HepG2 (cell line): ENCODE data around the gene MT1A. TPM values are rescaled to one million over a fixed set of nuclear protein-coding genes. Genes with fewer than 3 reads are reported as not detected.

Experiments used
- CBX5 ChIP-seq: sonication (generic); formaldehyde crosslinking; IDR thresholded peaks from 2 replicates; pipeline ENCODE4 v1.4.0; 2020; ENCODE audit warnings: missing genetic modification reagents, borderline replicate concordance
- HOXA9 ChIP-seq: sonication (generic); formaldehyde crosslinking; IDR thresholded peaks from 2 replicates; pipeline ENCODE4 v1.8.1; 2022; ENCODE audit warnings: missing genetic modification reagents, mild to moderate bottlenecking, moderate library complexity, borderline replicate concordance
- IKZF4 ChIP-seq: sonication (generic); formaldehyde crosslinking; IDR thresholded peaks from 2 replicates; pipeline ENCODE4 v1.5.1; 2020; ENCODE audit warnings: borderline replicate concordance, mild to moderate bottlenecking, low read depth, missing genetic modification reagents; ENCODE audit errors: not compliant biosample characterization
- KDM2A ChIP-seq: sonication (generic); formaldehyde crosslinking; IDR thresholded peaks from 2 replicates; pipeline ENCODE4 v1.4.0; 2020; ENCODE audit warnings: low read depth, missing genetic modification reagents, borderline replicate concordance
- MAF1 ChIP-seq: sonication (generic); formaldehyde crosslinking; IDR thresholded peaks from 2 replicates; pipeline ENCODE4 v1.5.0; 2020; ENCODE audit warnings: missing genetic modification reagents, borderline replicate concordance
- MAFG ChIP-seq: sonication (generic); formaldehyde crosslinking; IDR thresholded peaks from 2 replicates; pipeline ENCODE4 v1.5.1; 2020; ENCODE audit warnings: mild to moderate bottlenecking, missing genetic modification reagents
- PHF20 ChIP-seq: sonication (generic); formaldehyde crosslinking; IDR thresholded peaks from 2 replicates; pipeline ENCODE4 v1.5.0; 2020; ENCODE audit warnings: mild to moderate bottlenecking, missing genetic modification reagents
- SMARCE1 ChIP-seq: fragments of 450-650 bp; IDR thresholded peaks from 2 replicates; pipeline ENCODE4 v1.6.1; 2017; ENCODE audit warnings: borderline replicate concordance
- UBTF ChIP-seq: sonication (generic); formaldehyde crosslinking; IDR thresholded peaks from 2 replicates; pipeline ENCODE4 v1.4.0; 2020; ENCODE audit warnings: mild to moderate bottlenecking, missing genetic modification reagents
- ZBED4 ChIP-seq: sonication (generic); formaldehyde crosslinking; IDR thresholded peaks from 2 replicates; pipeline ENCODE4 v1.4.0; 2020; ENCODE audit warnings: missing genetic modification reagents, borderline replicate concordance
- ZFP36L2 ChIP-seq: sonication (generic); formaldehyde crosslinking; IDR thresholded peaks from 2 replicates; pipeline ENCODE4 v1.4.0; 2020; ENCODE audit warnings: missing genetic modification reagents
- ZNF556 ChIP-seq: sonication (generic); formaldehyde crosslinking; IDR thresholded peaks from 2 replicates; pipeline ENCODE4 v1.4.0; 2020; ENCODE audit warnings: mild to moderate bottlenecking, missing genetic modification reagents, borderline replicate concordance
- ZNF691 ChIP-seq: sonication (generic); formaldehyde crosslinking; IDR thresholded peaks from 2 replicates; pipeline ENCODE4 v1.4.0; 2020; ENCODE audit warnings: missing genetic modification reagents, low read depth, mild to moderate bottlenecking, borderline replicate concordance
- ZSCAN31 ChIP-seq: sonication (generic); formaldehyde crosslinking; IDR thresholded peaks from 2 replicates; pipeline ENCODE4 v1.5.0; 2020; ENCODE audit warnings: low read depth, mild to moderate bottlenecking, missing genetic modification reagents
- polyA plus RNA-seq, 8 experiments: library from polyadenylated mRNA; depleted of rRNA in 3 of 8; stranded (reverse) in 7 of 8; unstranded in 1 of 8; fragments of >200 nt; fragmentation: Illumina TruSeq in 4 of 8; extraction: Trizol in 4 of 8; gene quantifications; 2 replicates each; pipeline versions ENCODE4 v1.2.1 to v1.2.3, GENCODE V29; 2011 to 2016; ENCODE audit warnings: low read depth in 4 of 8, missing spikeins in 1 of 8, mixed read lengths in 1 of 8; ENCODE audit not compliant: insufficient read depth in 1 of 8
- total RNA-seq, 5 experiments: library from RNA; depleted of rRNA; stranded (reverse); fragments of >200 nt; fragmentation: Illumina TruSeq; extraction: Trizol; gene quantifications; 2 replicates each; pipeline ENCODE4 v1.2.3, GENCODE V29; 2016; ENCODE audit warnings: low read depth in 1 of 5
- TF ChIP-seq, protein P1 (sequence below): sonication (generic); formaldehyde crosslinking; IDR thresholded peaks from 2 replicates; pipeline ENCODE4 v1.9.0; 2022; ENCODE audit warnings: missing genetic modification reagents, mild to moderate bottlenecking, borderline replicate concordance
- TF ChIP-seq, protein P2 (sequence below): IDR thresholded peaks from 2 replicates; pipeline ENCODE4 v1.6.1; 2018; ENCODE audit warnings: missing genetic modification reagents

Gene MT1A
- total and polyA plus RNA-seq, 2 of the 13 experiments (the other 11 are each of a cell fraction or from before 2014, with no cell fraction given), result 8.3 to 10.4 TPM

DNA sequence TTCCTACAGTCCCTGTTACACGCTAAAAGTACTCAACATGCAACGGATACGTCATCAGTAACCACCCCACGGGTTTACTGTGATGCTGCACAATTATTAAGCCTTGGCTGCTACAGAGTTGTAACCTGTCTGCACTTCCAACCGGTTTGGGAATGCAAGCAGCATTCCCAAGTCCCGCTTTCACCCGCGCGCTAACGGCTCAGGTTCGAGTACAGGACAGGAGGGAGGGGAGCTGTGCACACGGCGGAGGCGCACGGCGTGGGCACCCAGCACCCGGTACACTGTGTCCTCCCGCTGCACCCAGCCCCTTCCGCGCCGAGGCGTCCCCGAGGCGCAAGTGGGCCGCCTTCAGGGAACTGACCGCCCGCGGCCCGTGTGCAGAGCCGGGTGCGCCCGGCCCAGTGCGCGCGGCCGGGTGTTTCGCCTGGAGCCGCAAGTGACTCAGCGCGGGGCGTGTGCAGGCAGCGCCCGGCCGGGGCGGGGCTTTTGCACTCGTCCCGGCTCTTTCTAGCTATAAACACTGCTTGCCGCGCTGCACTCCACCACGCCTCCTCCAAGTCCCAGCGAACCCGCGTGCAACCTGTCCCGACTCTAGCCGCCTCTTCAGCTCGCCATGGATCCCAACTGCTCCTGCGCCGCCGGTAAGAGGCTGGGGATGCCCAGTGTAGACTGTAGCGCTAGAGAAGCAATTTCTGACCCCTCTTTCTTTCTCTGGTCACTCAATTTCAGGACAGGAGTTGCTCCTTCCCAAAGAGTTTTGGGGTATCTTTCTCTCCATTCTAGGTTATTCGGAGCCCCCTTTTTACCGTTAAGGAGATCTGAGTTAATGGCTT, 30.2 kb upstream of the MT1A start, which contains the start of gene MT2A (continued):
- TF ChIP-seq UBTF (CRISPR knock-in tag) (peak; percentile 84; the same call in 1 of the 2 replicates), ZSCAN31 (CRISPR knock-in tag) (peak; percentile 75; the same call in 1 of the 2 replicates), MAFG (CRISPR knock-in tag) (peak; percentile 65; the same call in 1 of the 2 replicates), ZNF691 (CRISPR knock-in tag) (peak; percentile 48; the same call in 1 of the 2 replicates), SMARCE1 (no peak), PHF20 (no peak; the same call in 1 of the 2 replicates), MAF1 (CRISPR knock-in tag) (peak; percentile 72; the same call in 1 of the 2 replicates), HOXA9 (CRISPR knock-in tag) (peak; percentile 83; the same call in 1 of the 2 replicates), ZNF556 (peak; percentile 55; the same call in 1 of the 2 replicates), ZBED4 (peak; percentile 94; the same call in 1 of the 2 replicates), IKZF4 (no peak), KDM2A (peak; percentile 87), CBX5 (CRISPR knock-in tag) (no peak), ZFP36L2 (CRISPR knock-in tag) (no peak)
- TF ChIP-seq, protein P1, sequence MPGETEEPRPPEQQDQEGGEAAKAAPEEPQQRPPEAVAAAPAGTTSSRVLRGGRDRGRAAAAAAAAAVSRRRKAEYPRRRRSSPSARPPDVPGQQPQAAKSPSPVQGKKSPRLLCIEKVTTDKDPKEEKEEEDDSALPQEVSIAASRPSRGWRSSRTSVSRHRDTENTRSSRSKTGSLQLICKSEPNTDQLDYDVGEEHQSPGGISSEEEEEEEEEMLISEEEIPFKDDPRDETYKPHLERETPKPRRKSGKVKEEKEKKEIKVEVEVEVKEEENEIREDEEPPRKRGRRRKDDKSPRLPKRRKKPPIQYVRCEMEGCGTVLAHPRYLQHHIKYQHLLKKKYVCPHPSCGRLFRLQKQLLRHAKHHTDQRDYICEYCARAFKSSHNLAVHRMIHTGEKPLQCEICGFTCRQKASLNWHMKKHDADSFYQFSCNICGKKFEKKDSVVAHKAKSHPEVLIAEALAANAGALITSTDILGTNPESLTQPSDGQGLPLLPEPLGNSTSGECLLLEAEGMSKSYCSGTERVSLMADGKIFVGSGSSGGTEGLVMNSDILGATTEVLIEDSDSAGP (CRISPR knock-in tag), result peak; percentile 95; the same call in 1 of the 2 replicates
- TF ChIP-seq, protein P2, sequence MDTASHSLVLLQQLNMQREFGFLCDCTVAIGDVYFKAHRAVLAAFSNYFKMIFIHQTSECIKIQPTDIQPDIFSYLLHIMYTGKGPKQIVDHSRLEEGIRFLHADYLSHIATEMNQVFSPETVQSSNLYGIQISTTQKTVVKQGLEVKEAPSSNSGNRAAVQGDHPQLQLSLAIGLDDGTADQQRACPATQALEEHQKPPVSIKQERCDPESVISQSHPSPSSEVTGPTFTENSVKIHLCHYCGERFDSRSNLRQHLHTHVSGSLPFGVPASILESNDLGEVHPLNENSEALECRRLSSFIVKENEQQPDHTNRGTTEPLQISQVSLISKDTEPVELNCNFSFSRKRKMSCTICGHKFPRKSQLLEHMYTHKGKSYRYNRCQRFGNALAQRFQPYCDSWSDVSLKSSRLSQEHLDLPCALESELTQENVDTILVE (CRISPR knock-in tag), result peak; percentile 42; the same call in 1 of the 2 replicates
